ENCODE results near the gene ARHGEF38.

DNA sequence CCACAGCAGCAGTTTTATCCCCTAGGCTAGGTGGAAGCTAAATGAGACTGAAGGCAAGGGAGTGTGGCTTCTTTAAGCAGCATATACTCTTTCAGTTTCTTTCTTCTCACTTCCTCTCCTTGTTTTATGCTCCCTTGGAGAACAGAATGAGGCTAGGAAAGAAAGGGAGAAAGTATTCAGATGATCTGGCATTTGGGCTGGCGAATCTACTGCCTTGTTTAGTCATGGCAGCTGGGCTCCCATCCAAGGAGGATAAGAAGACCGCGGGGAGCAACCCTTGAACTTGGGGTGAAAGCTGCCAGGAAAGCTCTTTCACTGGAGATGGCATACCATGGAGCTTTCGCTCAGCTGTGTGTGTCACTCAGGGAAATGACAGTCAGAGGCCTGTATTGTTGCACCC lies 72.1 kb downstream of the ARHGEF38 start:
- no peak for TF ChIP-seq POLR2A (IDR thresholded peaks at IDR 0.05)
- TF ChIP-seq, protein P1, sequence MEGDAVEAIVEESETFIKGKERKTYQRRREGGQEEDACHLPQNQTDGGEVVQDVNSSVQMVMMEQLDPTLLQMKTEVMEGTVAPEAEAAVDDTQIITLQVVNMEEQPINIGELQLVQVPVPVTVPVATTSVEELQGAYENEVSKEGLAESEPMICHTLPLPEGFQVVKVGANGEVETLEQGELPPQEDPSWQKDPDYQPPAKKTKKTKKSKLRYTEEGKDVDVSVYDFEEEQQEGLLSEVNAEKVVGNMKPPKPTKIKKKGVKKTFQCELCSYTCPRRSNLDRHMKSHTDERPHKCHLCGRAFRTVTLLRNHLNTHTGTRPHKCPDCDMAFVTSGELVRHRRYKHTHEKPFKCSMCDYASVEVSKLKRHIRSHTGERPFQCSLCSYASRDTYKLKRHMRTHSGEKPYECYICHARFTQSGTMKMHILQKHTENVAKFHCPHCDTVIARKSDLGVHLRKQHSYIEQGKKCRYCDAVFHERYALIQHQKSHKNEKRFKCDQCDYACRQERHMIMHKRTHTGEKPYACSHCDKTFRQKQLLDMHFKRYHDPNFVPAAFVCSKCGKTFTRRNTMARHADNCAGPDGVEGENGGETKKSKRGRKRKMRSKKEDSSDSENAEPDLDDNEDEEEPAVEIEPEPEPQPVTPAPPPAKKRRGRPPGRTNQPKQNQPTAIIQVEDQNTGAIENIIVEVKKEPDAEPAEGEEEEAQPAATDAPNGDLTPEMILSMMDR (IDR thresholded peaks at IDR 0.05) = no peak

Data from heart left ventricle (tissue), 13 donors.